NCI-H2081 (cell line): ENCODE measurements around the gene KRTAP10-2.
"Not testable (repeated sequence)": the region's sequence is repeated elsewhere in the genome, so short reads cannot be mapped to it uniquely, and the experiment has no call there.

ENCODE experiments used
- DNase-seq, 2 experiments: peaks; one replicate each; lab custom pipeline; 2025; lab: John Stamatoyannopoulos, UW

Gene KRTAP10-2, protein sequence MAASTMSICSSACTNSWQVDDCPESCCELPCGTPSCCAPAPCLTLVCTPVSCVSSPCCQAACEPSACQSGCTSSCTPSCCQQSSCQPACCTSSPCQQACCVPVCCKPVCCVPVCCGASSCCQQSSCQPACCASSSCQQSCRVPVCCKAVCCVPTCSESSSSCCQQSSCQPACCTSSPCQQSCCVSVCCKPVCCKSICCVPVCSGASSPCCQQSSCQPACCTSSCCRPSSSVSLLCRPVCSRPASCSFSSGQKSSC

DNA sequence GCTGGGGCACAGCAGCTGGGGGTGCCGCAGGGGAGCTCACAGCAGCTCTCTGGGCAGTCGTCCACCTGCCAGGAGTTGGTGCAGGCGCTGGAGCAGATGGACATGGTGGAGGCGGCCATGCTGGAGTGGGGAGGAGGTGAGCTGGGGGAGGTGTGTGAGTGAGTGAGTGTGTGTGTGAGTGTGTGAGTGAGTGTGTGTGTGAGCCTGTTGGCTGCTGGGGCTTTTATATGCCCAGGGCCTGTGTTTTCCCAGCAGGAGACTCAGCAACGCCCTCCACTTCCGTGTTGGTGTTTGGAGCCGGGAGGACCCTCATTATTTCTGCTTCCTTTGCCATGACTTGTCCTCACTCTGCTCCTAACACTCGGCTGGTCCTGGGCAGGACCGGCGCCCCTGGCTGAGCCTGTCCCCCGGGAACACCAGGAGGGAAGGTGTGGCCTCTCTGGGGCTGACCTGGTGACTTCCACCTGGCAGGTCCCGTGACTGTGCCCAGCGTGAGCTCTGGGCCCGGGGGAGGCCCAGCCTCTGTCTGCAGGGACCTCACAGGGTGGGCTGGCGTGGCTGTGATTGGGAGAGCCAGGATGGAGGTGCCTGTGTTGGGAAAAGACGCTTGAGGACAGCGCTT is at the start of gene KRTAP10-2:
Gene KRTAP10-2 (minus strand): TSS at position 166 of the 622 bp plus-strand sequence. CDS start 47 bp downstream, at position 119.
- DNase-seq, result peak in 1 of 2 experiments; percentile 28

DNA sequence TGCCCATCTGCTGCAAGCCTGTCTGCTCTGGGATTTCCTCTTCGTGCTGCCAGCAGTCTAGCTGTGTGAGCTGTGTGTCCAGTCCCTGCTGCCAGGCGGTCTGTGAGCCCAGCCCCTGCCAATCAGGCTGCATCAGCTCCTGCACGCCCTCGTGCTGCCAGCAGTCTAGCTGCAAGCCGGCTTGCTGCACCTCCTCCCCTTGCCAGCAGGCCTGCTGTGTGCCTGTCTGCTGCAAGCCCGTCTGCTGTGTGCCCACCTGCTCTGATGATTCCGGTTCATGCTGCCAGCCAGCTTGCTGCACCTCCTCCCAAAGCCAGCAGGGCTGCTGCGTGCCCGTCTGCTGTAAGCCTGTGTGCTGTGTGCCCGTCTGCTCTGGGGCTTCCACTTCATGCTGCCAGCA is 49.8 kb upstream of the KRTAP10-2 start:
- peak in 1 of 2 experiments; percentile 5 for DNase-seq

DNA sequence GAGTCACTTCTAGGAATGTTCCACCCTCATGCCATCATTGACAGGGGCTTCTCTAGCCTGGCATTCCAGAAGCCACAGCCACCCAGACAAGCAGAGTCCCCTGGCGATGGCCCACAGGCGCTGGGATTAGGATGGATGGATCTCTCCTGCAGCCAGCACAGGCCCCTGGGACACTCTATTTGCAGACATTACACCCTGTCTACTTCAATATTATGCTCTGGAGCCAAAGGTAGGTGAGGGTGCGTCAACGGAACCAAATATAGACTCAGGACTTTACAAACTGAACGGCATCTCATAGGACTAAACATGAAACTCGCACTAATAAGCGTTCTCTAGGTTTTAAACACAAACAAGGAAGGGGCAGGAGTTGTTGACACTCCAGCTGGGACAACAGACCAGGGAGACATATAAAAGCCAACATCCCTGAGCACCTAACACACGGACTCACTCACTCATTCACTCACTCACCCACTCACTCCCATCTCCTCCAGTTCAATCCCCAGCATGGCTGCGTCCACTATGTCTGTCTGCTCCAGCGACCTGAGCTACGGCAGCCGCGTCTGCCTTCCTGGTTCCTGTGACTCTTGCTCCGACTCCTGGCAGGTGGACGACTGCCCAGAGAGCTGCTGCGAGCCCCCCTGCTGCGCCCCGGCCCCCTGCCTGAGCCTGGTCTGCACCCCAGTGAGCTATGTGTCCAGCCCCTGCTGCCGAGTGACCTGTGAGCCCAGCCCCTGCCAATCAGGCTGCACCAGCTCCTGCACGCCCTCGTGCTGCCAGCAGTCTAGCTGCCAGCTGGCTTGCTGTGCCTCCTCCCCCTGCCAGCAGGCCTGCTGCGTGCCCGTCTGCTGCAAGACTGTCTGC is 49.0 kb upstream of the KRTAP10-2 start, which contains the start of gene KRTAP10-7:
Gene KRTAP10-7 (plus strand): TSS at position 480 of the 861 bp plus-strand sequence. CDS start 25 bp downstream, at position 505.
- DNase-seq, result not testable (repeated sequence)

DNA sequence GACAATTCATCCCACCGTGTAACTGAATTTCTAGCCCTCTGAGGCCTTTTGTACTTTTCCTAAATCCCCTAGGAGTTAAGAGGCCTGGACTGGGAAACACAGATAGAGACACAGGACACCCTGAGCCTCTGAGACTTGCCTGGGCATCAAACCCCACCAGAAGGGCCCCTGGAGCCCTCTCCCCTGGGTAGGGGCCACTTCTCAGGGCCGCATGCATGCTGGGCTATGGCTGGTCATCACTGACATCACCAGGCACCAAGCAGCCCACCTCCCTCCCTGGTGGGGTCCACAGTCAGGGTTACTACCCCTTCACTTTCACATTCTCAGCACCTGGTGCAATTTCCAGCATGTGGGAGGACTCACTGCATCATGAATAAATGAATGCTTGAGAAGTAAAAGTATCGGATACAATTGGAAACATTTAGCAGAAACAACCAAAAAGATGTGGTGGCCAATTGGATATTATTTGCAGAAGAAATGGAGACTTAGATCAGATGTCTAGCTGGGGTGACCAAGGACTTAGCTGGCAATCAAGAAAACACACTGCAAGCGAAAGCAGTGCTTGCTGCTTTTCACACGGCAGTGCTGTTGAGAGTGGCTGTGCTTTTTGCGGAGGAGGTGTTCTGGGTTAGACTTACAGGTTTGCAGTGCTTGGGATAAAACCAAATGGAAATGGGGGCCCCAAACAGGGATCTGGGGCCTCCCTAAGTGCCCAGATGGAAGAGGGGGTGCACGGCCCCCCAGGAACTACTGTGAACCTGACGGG is 48.1 kb upstream of the KRTAP10-2 start:
- DNase-seq, result no peak

DNA sequence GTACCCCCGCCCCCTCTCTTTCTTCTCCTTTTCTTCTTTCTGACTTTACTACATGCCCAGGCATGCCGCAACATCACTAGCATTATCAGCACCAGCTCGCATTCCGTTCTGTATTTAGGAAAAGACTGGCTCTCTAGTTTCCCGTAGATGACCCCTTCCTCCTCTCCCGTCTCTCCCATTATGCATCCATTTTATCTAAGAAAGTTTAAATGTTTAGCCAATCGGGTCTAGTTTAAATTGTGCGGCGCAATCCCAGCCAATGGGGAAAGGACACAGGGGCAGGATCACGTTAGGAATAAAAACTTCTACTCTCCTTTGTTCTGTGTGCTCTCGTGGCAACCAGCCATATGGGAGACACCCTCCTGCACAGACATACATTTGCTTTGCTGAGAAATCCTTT is 46.8 kb upstream of the KRTAP10-2 start:
- DNase-seq, result no peak

DNA sequence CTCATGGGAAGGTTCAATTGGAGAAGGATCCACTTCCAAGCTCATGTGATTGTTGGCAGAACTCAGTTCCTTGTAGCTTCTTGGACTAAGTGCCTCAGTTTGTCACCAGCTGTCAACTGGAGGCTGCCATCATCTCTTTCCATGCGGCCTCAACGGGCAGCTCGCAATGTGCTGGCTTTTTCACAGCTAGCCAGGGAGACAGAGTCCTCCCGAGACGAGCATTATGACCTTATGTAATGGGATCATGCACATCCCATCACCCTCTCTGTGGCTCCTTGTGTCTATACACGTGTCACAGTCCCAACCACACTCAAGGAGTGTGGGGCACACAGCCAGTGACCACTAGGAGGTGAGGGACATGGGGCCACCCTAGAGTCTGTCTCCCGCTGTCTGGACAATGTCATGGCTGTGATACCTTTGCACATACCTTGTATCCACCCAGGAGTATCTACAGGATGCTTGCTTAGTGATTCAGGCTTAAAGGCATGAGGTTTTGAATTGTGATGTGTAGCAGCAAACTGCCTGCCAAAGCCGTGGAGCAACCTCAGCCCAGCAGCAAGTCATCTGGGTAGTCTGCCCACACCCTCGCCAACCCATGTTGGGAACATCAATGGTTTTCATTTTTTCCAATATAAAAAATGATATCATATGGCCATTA is 44.9 kb upstream of the KRTAP10-2 start:
- no peak for DNase-seq

DNA sequence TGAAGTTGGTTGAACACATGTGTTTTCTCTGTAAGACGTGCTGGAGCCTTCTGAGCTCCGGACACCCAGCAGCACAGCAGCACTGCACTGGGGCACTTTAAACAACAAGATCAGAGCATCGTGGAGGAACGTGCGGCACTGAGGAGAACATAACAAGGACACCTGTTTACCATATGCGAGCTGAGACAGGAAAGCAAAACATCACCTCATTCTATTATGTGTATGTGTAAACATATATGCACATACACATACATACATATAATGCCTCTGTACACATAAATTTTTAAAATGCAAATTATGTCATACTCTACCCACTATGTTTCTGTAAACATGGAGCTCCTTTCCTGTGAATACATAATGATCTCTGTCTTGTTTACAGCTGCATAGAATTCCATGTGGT is 44.2 kb upstream of the KRTAP10-2 start:
- DNase-seq, result no peak

DNA sequence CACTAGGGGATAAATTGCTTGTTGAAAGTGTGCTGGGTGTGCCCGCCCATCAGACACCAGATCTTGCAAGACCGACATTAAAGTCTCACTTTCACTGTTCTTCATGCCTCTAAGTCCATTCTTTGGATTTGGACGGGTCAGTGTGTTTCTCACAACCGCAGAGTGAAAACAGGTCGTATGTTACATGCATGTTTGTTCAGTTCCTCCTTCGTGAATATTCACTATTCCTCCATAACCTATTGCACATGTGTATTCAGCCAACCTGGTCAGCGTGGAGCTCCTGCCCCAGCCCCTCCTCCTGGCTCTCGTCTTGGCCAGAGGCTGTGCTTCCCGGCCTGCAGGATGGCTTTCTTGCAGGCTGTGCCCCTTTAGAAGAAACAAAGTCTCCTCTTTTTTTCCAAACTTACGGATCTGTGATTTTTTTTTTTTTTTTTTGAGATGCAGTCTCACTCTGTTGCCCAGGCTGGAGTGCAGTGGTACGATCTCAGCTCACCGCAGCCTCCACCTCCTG is 43.2 kb upstream of the KRTAP10-2 start:
- DNase-seq, result no peak

DNA sequence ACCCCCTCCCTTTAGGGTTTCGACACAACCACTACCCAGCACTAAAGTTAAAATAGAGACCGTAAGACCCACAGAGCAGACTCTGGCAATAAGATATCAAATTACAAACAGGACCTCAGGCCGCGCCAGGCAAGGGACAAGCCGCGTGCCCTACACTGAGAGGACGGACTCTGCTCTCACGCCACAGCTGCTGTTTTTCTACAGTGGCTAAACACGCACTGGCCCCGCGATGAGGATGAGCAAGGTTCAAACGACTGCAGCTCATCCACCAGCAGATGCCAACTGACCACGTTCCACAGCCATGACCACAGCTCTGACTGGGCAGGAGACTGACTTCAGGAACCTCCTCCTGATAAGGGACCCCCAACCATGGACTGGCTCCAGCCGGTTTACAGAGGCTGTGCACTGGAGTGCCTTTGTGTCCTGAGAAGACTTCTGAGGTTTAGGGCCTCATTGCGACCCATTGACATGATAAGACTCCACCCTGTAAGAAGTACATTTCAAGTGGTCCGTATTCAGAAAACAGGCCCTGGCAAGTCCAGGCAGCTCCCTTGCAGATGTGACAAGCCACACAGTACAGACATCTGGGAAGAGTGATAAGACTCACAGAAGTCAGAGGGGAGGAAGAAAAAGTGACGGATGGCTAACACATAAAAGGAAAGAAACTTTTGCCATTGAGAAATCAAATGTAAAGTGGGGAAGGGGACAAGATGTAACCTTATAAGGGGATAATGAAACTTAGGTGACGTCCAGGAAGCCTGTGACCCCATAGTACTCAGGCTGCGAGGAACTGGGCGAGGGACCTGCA is 42.5 kb upstream of the KRTAP10-2 start:
- DNase-seq, result no peak

DNA sequence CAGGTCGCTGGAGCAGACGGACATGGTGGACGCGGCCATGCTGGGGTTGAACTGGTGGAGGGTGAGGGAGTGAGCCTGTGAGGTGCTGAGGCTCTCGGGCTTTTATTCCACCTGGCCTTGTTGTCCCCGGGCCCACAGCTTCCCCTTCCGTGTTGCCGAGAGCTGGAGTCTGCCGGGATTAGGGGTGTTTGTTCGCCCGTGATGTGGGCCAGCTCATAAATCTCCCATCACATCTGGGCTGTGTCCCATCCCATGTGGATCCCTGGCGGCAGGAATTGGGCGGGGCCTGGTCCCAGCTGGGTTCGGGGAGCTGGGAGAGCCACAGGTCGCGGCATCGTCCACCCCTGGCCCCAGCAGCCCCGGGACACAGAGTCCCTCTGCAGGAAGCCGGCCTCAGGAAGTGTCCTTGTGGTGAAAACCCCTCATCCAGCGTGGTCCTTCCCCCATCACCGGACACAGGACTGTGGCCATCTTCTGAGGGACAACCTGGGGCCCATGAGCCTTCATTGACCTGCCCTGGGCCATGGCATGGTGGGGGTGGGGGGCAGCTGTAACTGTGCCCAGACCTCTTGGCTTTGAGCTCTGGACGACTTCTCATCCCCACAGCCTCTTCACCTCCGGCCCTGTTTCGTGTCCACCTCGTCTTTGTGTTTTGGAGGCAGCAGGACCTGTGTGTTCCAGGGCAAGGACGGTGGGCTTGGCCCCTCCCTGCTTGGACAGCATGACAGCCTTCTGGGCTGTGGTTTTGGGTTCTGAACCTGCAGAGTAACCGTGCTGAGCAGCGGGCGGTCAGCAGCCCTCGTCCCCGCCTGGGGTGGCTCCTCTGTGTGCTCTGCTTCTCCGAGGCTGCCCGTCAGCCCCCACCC is 41.4 kb upstream of the KRTAP10-2 start, which contains the start of gene KRTAP10-6:
Gene KRTAP10-6 (minus strand): TSS at position 60 of the 866 bp plus-strand sequence. CDS start 21 bp downstream, at position 39.
- DNase-seq, result no peak

DNA sequence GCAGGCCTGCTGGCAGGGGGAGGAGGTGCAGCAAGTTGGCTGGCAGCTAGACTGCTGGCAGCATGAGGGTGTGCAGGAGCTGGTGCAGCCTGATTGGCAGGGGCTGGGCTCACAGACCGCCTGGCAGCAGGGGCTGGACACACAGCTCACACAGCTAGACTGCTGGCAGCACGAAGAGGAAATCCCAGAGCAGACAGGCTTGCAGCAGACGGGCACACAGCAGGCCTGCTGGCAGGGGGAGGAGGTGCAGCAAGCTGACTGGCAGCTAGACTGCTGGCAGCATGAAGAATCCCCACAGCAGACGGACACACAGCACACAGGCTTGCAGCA is 40.5 kb upstream of the KRTAP10-2 start:
- DNase-seq, result peak in 1 of 2 experiments; percentile 34

DNA sequence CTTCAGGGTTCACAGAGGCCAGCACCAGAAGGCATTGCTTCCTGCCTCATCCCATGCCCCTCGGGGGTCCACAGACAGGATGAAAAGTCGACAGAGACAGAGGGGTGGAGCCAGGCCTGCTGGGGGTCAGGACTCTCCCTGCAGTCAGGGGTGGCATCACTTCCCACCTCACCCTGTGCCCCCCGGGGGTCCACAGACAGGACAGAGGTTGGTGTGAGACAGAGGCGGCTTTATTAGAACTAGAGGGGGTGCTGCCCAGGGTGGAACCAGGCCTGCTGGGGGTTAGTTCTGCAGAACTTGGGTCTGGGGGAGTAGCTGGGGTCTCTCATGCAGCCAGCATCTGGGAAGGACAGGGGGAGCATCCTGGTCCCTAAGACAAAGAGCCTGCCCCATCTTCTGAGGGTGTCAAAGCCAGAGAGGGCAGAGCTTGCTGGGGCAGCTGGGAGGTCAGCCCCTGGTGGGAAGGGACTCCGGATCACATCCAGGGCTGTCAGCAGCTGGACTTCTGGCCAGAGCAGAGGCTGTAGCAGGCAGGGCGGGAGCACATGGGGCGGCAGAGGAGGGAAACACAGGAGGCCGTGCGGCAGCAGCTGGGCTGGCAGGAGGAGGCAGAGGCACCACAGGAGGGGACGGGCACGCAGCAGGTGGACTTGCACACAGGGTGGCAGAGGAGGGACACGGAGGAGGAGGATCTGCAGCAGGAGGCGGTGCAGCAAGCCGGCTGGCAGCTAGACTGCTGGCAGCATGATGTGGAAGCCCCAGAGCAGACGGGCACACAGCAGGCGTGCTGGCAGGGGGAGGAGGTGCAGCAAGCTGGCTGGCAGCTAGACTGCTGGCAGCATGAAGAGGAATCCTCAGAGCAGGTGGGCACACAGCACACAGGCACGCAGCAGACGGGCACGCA is 39.8 kb upstream of the KRTAP10-2 start:
- peak in 1 of 2 experiments; percentile 46 for DNase-seq

DNA sequence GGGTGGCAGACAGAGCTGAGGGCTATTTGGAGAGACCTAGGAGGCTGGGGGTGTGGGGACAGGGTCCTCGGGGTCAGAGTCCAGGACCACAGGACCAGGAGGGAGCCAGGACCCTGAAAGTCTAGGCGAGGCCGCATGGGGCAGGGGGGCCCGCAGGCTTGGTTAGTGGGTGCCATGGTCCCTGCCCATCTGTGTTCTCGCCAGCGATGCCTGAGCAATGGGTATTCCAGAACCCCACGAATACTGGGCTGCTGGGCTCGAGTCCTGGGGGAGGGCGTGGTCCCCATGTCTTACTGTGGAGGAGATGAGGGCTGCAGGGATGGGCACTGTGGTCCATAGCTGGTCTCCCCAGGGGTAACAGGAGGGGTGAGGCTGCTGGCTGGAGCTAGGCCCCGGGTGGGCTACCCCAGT is 39.0 kb upstream of the KRTAP10-2 start:
- no peak for DNase-seq

DNA sequence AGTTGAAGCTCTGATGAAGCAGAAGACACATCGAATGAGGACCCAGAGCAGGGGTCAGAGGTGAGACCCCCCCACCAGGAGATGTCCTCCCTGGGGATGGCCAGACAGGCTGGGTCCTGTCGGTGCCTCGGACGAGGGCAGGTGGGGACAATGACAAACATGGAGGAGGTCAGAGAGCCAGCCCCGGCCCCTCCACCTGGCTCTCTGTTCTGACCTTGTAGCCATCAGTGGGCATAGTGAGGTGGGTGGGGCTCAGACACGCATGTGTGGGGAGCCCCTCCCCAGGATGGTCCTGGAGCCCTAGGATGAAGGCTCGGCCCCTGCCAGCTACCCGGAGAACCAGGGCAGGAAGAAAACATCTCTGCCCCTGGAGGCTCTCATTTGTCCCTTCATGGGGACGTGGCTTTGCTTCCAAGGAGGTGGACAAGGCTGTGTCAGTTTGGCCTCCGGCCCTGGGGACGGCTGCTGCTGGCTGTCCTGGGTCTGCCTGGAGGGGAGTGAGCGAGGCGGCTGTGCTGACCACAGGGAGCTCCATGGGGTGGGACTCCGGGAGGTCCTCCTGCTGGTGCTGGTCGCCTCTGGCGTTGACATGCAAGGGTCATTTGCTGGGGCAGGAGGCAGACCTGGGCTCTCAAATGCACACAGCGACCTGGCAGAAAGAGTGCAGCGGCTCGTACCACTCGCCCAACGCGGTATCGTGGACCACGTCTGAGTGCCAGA is 38.4 kb upstream of the KRTAP10-2 start:
- DNase-seq, result no peak

DNA sequence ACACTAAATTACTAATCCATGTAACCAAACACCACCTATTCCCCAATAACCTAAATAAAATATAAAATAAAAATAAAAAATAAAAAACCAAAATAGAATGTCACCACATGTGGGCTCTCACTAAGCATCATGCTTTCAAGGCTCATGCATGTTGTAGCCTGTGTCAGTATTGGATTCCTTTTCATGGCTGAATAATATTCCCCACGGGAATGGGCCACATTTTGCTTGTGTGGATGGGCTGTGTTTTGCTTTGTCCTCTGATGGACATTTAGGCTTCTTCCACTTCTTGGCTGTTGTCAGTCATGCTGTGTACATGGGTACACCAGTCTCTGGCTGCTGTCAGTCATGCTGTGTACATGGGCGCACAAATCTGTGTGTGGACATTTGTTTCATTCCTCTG is 37.8 kb upstream of the KRTAP10-2 start:
- no peak for DNase-seq

DNA sequence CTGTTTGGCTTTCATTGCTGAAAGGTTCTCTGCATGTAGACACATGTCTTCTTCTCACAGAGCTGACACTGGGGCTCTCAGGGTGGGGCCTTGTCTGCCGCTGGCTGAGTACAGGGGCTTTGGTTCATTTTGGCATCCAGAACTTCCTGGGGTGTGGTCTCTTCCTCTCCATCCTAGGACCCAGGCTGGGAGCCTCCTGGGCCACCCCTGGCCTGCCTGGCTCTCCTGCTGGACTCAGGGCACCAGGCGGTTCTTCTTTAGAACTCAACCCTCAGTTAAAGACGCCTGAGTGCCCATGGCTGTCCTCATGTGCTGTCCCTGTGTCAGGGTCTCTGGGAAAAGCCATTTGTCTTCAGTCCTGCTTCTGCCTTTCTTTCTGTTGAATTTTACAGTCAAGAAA is 34.6 kb upstream of the KRTAP10-2 start:
- DNase-seq, result no peak

DNA sequence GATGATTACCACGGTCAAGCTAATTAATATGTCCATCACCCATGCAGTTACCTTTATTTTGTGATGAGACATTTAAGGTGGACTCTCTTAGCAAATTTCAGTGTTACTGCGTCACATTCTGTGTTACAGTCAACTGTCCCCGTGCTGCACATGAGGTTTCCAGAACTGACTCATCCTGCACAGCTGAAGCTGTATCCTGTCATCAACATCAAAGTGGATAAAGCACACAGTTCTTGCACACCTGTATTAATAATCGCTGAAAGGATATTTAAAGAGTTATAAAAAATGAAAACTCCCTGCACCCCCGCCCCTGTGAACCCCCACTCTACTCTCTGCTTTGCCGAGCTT is 32.5 kb upstream of the KRTAP10-2 start:
- peak in 1 of 2 experiments; percentile 56 for DNase-seq
